HepG2 (cell line): Measurements from ENCODE around the gene CTNND2. TPM values are rescaled to one million over a fixed set of nuclear protein-coding genes. Genes with fewer than 3 reads are reported as not detected.

ENCODE experiments used
- ADNP ChIP-seq: sonication (generic); formaldehyde crosslinking; IDR thresholded peaks from 2 replicates; pipeline ENCODE4 v1.4.0; 2020; ENCODE audit warnings: missing genetic modification reagents
- ATF7-NPFF ChIP-seq: sonication (generic); formaldehyde crosslinking; IDR thresholded peaks from 2 replicates; pipeline ENCODE4 v1.8.1; 2023; ENCODE audit warnings: mild to moderate bottlenecking, low read depth, missing genetic modification reagents, moderate library complexity
- BRD4 ChIP-seq: sonication (generic); formaldehyde crosslinking; IDR thresholded peaks from 2 replicates; pipeline ENCODE4 v1.4.0; 2020; ENCODE audit warnings: missing genetic modification reagents
- CAMTA2 ChIP-seq: sonication (generic); formaldehyde crosslinking; IDR thresholded peaks from 2 replicates; pipeline ENCODE4 v1.4.0; 2020; ENCODE audit warnings: mild to moderate bottlenecking, missing genetic modification reagents, borderline replicate concordance
- CBX2 ChIP-seq, 2 experiments: fragments of 200-600 bp in 1 of 2; sonication (generic); formaldehyde crosslinking in 1 of 2; IDR thresholded peaks; 2 replicates each; pipeline versions ENCODE4 v1.7.0 to v1.8.1; 2018 to 2022; ENCODE audit warnings: low read depth in 2 of 2, low read length in 1 of 2, mild to moderate bottlenecking in 1 of 2, missing genetic modification reagents in 1 of 2
- CCDC6 ChIP-seq: sonication (generic); formaldehyde crosslinking; IDR thresholded peaks from 2 replicates; pipeline ENCODE4 v1.8.1; 2022; ENCODE audit warnings: mild to moderate bottlenecking, missing genetic modification reagents, moderate library complexity
- EHMT2 ChIP-seq: fragments of 200-600 bp; sonication (generic); IDR thresholded peaks from 2 replicates; pipeline ENCODE4 v1.7.0; 2017; ENCODE audit warnings: antibody characterized with exemption, low read depth, low read length, borderline replicate concordance
- GATAD2A ChIP-seq: IDR thresholded peaks from 2 replicates; pipeline ENCODE4 v1.6.1; 2016
- HMG20A ChIP-seq: IDR thresholded peaks from 2 replicates; pipeline ENCODE4 v1.6.1; 2016; ENCODE audit warnings: borderline replicate concordance
- HOXD1 ChIP-seq: sonication (generic); formaldehyde crosslinking; IDR thresholded peaks from 2 replicates; pipeline ENCODE4 v1.5.0; 2020; ENCODE audit warnings: missing genetic modification reagents
- IKZF1 ChIP-seq: fragments of 450-650 bp; IDR thresholded peaks from 2 replicates; pipeline ENCODE4 v1.7.1; 2016
- KDM5B ChIP-seq: sonication (generic); formaldehyde crosslinking; IDR thresholded peaks from 2 replicates; pipeline ENCODE4 v1.4.0; 2020; ENCODE audit warnings: missing genetic modification reagents, mild to moderate bottlenecking, borderline replicate concordance
- NCOA2 ChIP-seq: sonication (generic); formaldehyde crosslinking; IDR thresholded peaks from 2 replicates; pipeline ENCODE4 v1.8.0; 2022; ENCODE audit warnings: inconsistent platforms
- NFKBIZ ChIP-seq: IDR thresholded peaks from 2 replicates; pipeline ENCODE4 v1.6.1; 2018; ENCODE audit warnings: missing genetic modification reagents, missing compliant biosample characterization
- NFRKB ChIP-seq: fragments of 450-650 bp; IDR thresholded peaks from 2 replicates; pipeline ENCODE4 v1.6.1; 2017
- SP140L ChIP-seq: sonication (generic); formaldehyde crosslinking; IDR thresholded peaks from 2 replicates; pipeline ENCODE4 v1.4.0; 2020; ENCODE audit warnings: missing genetic modification reagents, borderline replicate concordance
- XBP1 ChIP-seq: sonication (generic); formaldehyde crosslinking; IDR thresholded peaks from 2 replicates; pipeline ENCODE4 v1.5.0; 2020; ENCODE audit warnings: missing genetic modification reagents
- ZNF136 ChIP-seq: sonication (generic); formaldehyde crosslinking; IDR thresholded peaks from 2 replicates; pipeline ENCODE4 v1.8.1; 2022; ENCODE audit warnings: low read depth, mild to moderate bottlenecking, moderate library complexity, missing genetic modification reagents
- ZNF264 ChIP-seq: sonication (generic); formaldehyde crosslinking; IDR thresholded peaks from 2 replicates; pipeline ENCODE4 v1.4.0; 2020; ENCODE audit warnings: missing genetic modification reagents
- ZNF317 ChIP-seq: sonication (generic); formaldehyde crosslinking; IDR thresholded peaks from 2 replicates; pipeline ENCODE4 v1.5.0; 2020; ENCODE audit warnings: mild to moderate bottlenecking, missing genetic modification reagents
- ZNF431 ChIP-seq: sonication (generic); formaldehyde crosslinking; IDR thresholded peaks from 2 replicates; pipeline ENCODE4 v1.9.0; 2022; ENCODE audit warnings: missing genetic modification reagents, low read depth, mild to moderate bottlenecking, borderline replicate concordance
- ZNF674 ChIP-seq: sonication (generic); formaldehyde crosslinking; IDR thresholded peaks from 2 replicates; pipeline ENCODE4 v1.5.0; 2020; ENCODE audit warnings: low read depth, mild to moderate bottlenecking, missing genetic modification reagents
- ZNF75D ChIP-seq: sonication (generic); formaldehyde crosslinking; IDR thresholded peaks from 2 replicates; pipeline ENCODE4 v1.8.1; 2023; ENCODE audit warnings: missing genetic modification reagents, mild to moderate bottlenecking, borderline replicate concordance
- ZSCAN29 ChIP-seq: sonication (generic); formaldehyde crosslinking; conservative IDR thresholded peaks from 2 replicates; pipeline ENCODE4 v1.4.0; 2020; ENCODE audit warnings: mild to moderate bottlenecking, missing genetic modification reagents
- ZSCAN30 ChIP-seq: sonication (generic); formaldehyde crosslinking; IDR thresholded peaks from 2 replicates; pipeline ENCODE4 v1.5.0; 2020; ENCODE audit warnings: mild to moderate bottlenecking, missing genetic modification reagents
- polyA plus RNA-seq, 8 experiments: library from polyadenylated mRNA; depleted of rRNA in 3 of 8; stranded (reverse) in 7 of 8; unstranded in 1 of 8; fragments of >200 nt; fragmentation: Illumina TruSeq in 4 of 8; extraction: Trizol in 4 of 8; gene quantifications; 2 replicates each; pipeline versions ENCODE4 v1.2.1 to v1.2.3, GENCODE V29; 2011 to 2016; ENCODE audit warnings: low read depth in 4 of 8, missing spikeins in 1 of 8, mixed read lengths in 1 of 8; ENCODE audit not compliant: insufficient read depth in 1 of 8
- total RNA-seq, 5 experiments: library from RNA; depleted of rRNA; stranded (reverse); fragments of >200 nt; fragmentation: Illumina TruSeq; extraction: Trizol; gene quantifications; 2 replicates each; pipeline ENCODE4 v1.2.3, GENCODE V29; 2016; ENCODE audit warnings: low read depth in 1 of 5
- TF ChIP-seq, protein P1 (sequence below): sonication (generic); formaldehyde crosslinking; IDR thresholded peaks from 2 replicates; pipeline ENCODE4 v1.4.0; 2020; ENCODE audit warnings: missing genetic modification reagents
- TF ChIP-seq, protein P2 (sequence below): sonication (generic); formaldehyde crosslinking; conservative IDR thresholded peaks from 2 replicates; pipeline ENCODE4 v1.8.0; 2022; ENCODE audit warnings: missing genetic modification reagents
- TF ChIP-seq, protein P3 (sequence below): sonication (generic); formaldehyde crosslinking; IDR thresholded peaks from 2 replicates; pipeline ENCODE4 v1.4.0; 2020; ENCODE audit warnings: mild to moderate bottlenecking, missing genetic modification reagents
- TF ChIP-seq, protein P4 (sequence below): sonication (generic); formaldehyde crosslinking; IDR thresholded peaks from 2 replicates; pipeline ENCODE4 v1.5.1; 2020; ENCODE audit warnings: missing genetic modification reagents, mild to moderate bottlenecking, borderline replicate concordance
- TF ChIP-seq, protein P5 (sequence below): sonication (generic); formaldehyde crosslinking; IDR thresholded peaks from 2 replicates; pipeline ENCODE4 v1.5.0; 2020; ENCODE audit warnings: missing genetic modification reagents

Gene CTNND2
- total and polyA plus RNA-seq, 2 of the 13 experiments (the other 11 are each of a cell fraction or from before 2014, with no cell fraction given), result not detected

DNA sequence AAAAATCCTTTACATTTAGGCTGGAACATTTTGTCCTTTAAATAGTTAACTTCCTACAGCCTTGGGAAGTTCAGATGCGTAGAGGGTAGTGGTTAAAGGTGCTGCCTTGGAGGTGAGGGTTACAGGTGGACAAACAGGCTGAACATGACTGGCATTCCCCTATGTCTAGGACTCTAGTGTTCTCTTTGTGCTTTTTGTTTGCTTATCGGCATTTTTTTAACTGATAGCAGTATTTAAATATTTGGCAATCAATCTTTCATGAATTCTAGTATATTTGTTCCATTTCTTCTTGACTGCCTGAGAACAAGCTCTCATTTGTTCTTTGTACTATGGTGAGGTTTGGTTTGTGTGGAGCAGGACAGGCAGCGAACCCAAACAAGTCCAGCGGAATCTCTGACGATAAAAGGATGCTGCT lies 307.6 kb downstream of the CTNND2 start (continued):
- TF ChIP-seq ZNF431 (no peak), KDM5B (CRISPR knock-in tag) (no peak), ZNF136 (no peak), CBX2 (IDR thresholded peaks at IDR 0.05; ENCODE audit: low read depth, low read length) (no peak), CBX2 (CRISPR knock-in tag; IDR thresholded peaks at IDR 0.05; ENCODE audit: low read depth) (no peak), ZNF674 (no peak), IKZF1 (no peak), XBP1 (CRISPR knock-in tag) (no peak), NFKBIZ (CRISPR knock-in tag) (peak; percentile 77; the same call in 1 of the 2 replicates), HMG20A (CRISPR knock-in tag) (peak; percentile 92), EHMT2 (peak; percentile 63; the same call in 1 of the 2 replicates), ZSCAN29 (CRISPR knock-in tag) (no peak), ZNF264 (CRISPR knock-in tag) (no peak), SP140L (CRISPR knock-in tag) (no peak), ZNF75D (CRISPR knock-in tag) (no peak), HOXD1 (CRISPR knock-in tag) (peak; percentile 88), BRD4 (CRISPR knock-in tag) (no peak), ATF7-NPFF (CRISPR knock-in tag) (no peak), GATAD2A (CRISPR knock-in tag) (peak; percentile 92), CCDC6 (no peak), CAMTA2 (no peak), NCOA2 (CRISPR knock-in tag) (peak; percentile 98), NFRKB (no peak), ADNP (CRISPR knock-in tag) (no peak), ZSCAN30 (CRISPR knock-in tag) (no peak), ZNF317 (CRISPR knock-in tag) (no peak)
- TF ChIP-seq, protein P1, sequence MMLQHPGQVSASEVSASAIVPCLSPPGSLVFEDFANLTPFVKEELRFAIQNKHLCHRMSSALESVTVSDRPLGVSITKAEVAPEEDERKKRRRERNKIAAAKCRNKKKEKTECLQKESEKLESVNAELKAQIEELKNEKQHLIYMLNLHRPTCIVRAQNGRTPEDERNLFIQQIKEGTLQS (CRISPR knock-in tag), result no peak
- TF ChIP-seq, protein P2, sequence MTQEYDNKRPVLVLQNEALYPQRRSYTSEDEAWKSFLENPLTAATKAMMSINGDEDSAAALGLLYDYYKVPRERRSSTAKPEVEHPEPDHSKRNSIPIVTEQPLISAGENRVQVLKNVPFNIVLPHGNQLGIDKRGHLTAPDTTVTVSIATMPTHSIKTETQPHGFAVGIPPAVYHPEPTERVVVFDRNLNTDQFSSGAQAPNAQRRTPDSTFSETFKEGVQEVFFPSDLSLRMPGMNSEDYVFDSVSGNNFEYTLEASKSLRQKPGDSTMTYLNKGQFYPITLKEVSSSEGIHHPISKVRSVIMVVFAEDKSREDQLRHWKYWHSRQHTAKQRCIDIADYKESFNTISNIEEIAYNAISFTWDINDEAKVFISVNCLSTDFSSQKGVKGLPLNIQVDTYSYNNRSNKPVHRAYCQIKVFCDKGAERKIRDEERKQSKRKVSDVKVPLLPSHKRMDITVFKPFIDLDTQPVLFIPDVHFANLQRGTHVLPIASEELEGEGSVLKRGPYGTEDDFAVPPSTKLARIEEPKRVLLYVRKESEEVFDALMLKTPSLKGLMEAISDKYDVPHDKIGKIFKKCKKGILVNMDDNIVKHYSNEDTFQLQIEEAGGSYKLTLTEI (CRISPR knock-in tag), result no peak
- TF ChIP-seq, protein P3, sequence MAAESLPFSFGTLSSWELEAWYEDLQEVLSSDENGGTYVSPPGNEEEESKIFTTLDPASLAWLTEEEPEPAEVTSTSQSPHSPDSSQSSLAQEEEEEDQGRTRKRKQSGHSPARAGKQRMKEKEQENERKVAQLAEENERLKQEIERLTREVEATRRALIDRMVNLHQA (CRISPR knock-in tag), result no peak
- TF ChIP-seq, protein P4, sequence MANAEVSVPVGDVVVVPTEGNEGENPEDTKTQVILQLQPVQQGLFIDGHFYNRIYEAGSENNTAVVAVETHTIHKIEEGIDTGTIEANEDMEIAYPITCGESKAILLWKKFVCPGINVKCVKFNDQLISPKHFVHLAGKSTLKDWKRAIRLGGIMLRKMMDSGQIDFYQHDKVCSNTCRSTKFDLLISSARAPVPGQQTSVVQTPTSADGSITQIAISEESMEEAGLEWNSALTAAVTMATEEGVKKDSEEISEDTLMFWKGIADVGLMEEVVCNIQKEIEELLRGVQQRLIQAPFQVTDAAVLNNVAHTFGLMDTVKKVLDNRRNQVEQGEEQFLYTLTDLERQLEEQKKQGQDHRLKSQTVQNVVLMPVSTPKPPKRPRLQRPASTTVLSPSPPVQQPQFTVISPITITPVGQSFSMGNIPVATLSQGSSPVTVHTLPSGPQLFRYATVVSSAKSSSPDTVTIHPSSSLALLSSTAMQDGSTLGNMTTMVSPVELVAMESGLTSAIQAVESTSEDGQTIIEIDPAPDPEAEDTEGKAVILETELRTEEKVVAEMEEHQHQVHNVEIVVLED (CRISPR knock-in tag), result peak; percentile 26; the same call in 1 of the 2 replicates
- TF ChIP-seq, protein P5, sequence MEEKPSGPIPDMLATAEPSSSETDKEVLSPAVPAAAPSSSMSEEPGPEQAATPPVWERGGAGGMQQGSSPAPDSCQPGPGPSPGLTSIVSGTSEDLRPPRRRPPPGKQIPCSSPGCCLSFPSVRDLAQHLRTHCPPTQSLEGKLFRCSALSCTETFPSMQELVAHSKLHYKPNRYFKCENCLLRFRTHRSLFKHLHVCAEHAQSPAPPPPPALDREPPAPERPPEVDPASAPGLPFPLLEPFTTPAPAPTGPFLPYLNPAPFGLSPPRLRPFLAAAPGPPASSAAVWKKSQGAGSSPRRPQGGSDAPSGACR (CRISPR knock-in tag), result no peak
